HT-29 (cell line): ENCODE results near the gene TMOD2. TPM values are rescaled to one million over a fixed set of nuclear protein-coding genes. Genes with fewer than 3 reads are reported as not detected.

Source experiments
- DNase-seq: peaks from one replicate; pipeline ENCODE4 v3.0.0-alpha.2; 2015; ENCODE audit warnings: low spot score
- total RNA-seq: library from RNA; depleted of rRNA; stranded (reverse); fragments of >200 nt; shearing (Covaris generic); gene quantifications from 2 replicates; pipeline ENCODE4 v1.2.3, GENCODE V29; 2014

TMOD2 gene
- total RNA-seq, 1 experiment from 2014 or later = 0.46 TPM

GRCh38 chr15:51814606-51815005 is 63.2 kb downstream of the TMOD2 start:
- DNase-seq = no peak

- no peak for DNase-seq
These were observed 65.2 kb downstream of the TMOD2 start for GRCh38 chr15:51816611-51817010.

GRCh38 chr15:51818150-51818549 is 66.8 kb downstream of the TMOD2 start:
- no peak for DNase-seq

GRCh38 chr15:51825698-51826097 is 74.3 kb downstream of the TMOD2 start:
- no peak for DNase-seq

GRCh38 chr15:51828621-51829375 is 77.4 kb downstream of the TMOD2 start:
- peak; percentile 46 for DNase-seq

- peak; percentile 96 for DNase-seq
These were observed 78.2 kb downstream of the TMOD2 start, which contains the start of gene TMOD3 for GRCh38 chr15:51829376-51830275. Gene TMOD3, plus strand, starts transcription at chr15:51829653. Its CDS starts 33,232 bp downstream, at chr15:51862885.

GRCh38 chr15:51830276-51830806 is 78.9 kb downstream of the TMOD2 start:
- no peak for DNase-seq

- no peak for DNase-seq
These were observed 82.4 kb downstream of the TMOD2 start for GRCh38 chr15:51833772-51834171.

- no peak for DNase-seq
These were observed 86.4 kb downstream of the TMOD2 start for GRCh38 chr15:51837792-51838251.

- no peak for DNase-seq
These were observed 86.9 kb downstream of the TMOD2 start for GRCh38 chr15:51838270-51838669.

- DNase-seq = no peak
These were observed 89.3 kb downstream of the TMOD2 start for GRCh38 chr15:51840692-51841091.

- no peak for DNase-seq
These were observed 90.1 kb downstream of the TMOD2 start for GRCh38 chr15:51841406-51842040.

GRCh38 chr15:51842265-51842664 is 90.9 kb downstream of the TMOD2 start:
- DNase-seq = no peak

- DNase-seq = peak; percentile 26
These were observed 91.7 kb downstream of the TMOD2 start for GRCh38 chr15:51842852-51843737.

GRCh38 chr15:51844747-51845426 is 93.5 kb downstream of the TMOD2 start:
- peak; percentile 33 for DNase-seq

- no peak for DNase-seq
These were observed 94.7 kb downstream of the TMOD2 start for GRCh38 chr15:51846066-51846462.

- peak; percentile 74 for DNase-seq
These were observed 95.2 kb downstream of the TMOD2 start for GRCh38 chr15:51846463-51847230.

- DNase-seq = no peak
These were observed 97.4 kb downstream of the TMOD2 start for GRCh38 chr15:51848811-51849210.

GRCh38 chr15:51849860-51850259 is 98.5 kb downstream of the TMOD2 start:
- no peak for DNase-seq
